IMR-90 (cell line): Measurements from ENCODE around the gene TMEFF1.
A peak's percentile ranks its signal among the peaks of the same experiment; 100 is the strongest.

Experiments
- BHLHE40 ChIP-seq: fragments of 150-350 bp; IDR thresholded peaks from 2 replicates; pipeline ENCODE4 v1.6.1; 2016; ENCODE audit warnings: mild to moderate bottlenecking, low read depth, low read length
- CEBPB ChIP-seq: IDR thresholded peaks from 2 replicates; pipeline ENCODE4 v1.6.1; 2012; ENCODE audit warnings: low read depth, low read length, improper control_type of control experiment
- FOS ChIP-seq: fragments of 150-350 bp; IDR thresholded peaks from 2 replicates; pipeline ENCODE4 v1.6.1; 2016; ENCODE audit warnings: low read depth, low read length
- POLR2A ChIP-seq: IDR thresholded peaks from 2 replicates; pipeline ENCODE4 v1.6.1; 2012; ENCODE audit warnings: mild to moderate bottlenecking, low read depth, low read length
- TF ChIP-seq, protein P1 (sequence below): conservative IDR thresholded peaks from 2 replicates; pipeline ENCODE4 v1.5.1; 2012; ENCODE audit warnings: mild to moderate bottlenecking, low read depth, low read length, improper control_type of control experiment

DNA sequence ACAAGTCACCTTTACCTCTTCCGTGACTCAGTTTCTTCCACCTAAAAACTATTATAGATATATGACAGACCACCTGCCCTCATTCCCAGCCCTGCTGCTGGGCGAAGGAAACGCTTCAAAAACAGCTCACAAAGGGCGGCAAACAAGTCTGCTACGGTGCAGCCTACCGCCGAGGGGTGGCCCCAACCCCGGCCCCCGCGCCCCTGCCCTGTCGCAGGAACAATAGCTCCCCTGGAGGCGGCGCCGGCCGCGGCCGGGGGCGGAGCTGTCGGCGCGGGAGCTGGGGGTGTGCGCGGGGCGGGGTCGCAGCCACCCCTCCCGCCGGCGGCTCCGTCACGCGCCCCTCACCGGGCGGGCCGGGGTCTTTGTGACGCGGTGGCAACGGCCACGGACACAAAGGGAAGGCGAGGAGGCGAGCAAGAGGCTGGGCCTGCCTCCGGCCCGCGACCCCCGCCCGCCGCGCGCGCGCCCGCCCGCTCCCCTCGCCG is at the start of gene TMEFF1:
- TF ChIP-seq CEBPB, result no peak
- TF ChIP-seq, protein P1, sequence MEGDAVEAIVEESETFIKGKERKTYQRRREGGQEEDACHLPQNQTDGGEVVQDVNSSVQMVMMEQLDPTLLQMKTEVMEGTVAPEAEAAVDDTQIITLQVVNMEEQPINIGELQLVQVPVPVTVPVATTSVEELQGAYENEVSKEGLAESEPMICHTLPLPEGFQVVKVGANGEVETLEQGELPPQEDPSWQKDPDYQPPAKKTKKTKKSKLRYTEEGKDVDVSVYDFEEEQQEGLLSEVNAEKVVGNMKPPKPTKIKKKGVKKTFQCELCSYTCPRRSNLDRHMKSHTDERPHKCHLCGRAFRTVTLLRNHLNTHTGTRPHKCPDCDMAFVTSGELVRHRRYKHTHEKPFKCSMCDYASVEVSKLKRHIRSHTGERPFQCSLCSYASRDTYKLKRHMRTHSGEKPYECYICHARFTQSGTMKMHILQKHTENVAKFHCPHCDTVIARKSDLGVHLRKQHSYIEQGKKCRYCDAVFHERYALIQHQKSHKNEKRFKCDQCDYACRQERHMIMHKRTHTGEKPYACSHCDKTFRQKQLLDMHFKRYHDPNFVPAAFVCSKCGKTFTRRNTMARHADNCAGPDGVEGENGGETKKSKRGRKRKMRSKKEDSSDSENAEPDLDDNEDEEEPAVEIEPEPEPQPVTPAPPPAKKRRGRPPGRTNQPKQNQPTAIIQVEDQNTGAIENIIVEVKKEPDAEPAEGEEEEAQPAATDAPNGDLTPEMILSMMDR, result peak; percentile 29
- TF ChIP-seq FOS, result no peak
- TF ChIP-seq POLR2A, result no peak
- no peak for TF ChIP-seq BHLHE40
